ENCODE data around the gene NOL4L.
A peak's percentile ranks its signal among the peaks of the same experiment; 100 is the strongest.
"Not testable (repeated sequence)": the region's sequence is repeated elsewhere in the genome, so short reads cannot be mapped to it uniquely, and the experiment has no call there.

NOL4L gene

DNA sequence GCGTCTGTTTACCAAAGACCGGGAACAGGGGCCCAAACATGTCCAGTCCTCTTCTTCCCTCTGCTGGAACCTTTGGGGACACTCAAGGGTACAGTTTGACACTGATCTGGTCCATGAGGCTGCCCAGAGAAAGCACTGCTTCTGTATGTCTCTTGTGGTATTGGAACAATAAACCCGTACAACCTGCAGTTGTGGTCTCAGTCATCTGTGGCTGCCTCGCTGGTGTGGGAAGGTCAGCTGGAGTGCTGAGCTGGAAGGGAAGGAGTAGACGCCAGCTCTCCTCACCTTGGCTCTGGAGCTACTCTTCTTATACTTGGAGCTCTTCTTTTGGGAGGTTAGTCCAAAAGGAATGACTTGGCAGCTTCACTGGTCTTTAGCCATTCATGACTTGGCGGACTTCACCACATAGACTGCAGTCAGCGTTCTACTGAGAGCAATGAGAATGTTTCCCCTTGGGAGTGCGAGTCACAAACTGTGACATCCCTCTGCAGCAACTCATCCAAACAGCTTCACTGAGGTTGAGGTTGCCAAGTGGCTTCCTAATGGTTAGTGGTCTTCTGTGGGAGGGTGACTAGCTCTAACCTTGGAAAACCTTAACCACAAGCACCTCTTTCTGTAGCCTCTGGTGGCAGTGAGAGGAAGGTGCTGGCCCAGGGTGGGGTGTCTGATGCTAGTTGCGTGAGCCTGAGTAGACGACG lies 145.9 kb downstream of the NOL4L start:
- no peak for DNase-seq

DNA sequence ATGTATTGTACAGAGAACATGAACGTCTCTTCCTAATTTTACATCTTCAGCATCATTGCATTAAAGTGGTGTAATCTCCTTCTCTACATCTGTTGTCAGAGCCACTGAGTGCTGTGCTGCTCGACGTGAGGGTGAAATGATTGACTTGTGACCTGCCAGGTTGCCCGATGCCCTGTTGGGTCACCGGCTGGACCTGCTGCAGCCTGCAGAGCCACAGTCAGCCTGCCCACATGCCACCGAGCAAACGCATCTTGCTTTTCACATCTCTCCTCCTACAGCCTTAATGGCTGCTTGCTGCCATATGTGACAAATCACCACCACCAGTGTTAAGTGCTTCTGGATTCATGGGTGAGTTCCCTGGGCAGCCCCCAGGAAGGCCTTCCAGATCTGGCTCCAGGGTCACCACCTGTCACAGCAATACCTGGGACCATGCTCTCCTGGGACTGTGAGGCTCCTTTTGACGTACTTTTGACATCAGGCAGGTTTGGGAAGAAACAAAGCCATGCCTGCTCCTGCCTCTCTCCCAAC lies 146.7 kb downstream of the NOL4L start:
- DNase-seq = no peak

DNA sequence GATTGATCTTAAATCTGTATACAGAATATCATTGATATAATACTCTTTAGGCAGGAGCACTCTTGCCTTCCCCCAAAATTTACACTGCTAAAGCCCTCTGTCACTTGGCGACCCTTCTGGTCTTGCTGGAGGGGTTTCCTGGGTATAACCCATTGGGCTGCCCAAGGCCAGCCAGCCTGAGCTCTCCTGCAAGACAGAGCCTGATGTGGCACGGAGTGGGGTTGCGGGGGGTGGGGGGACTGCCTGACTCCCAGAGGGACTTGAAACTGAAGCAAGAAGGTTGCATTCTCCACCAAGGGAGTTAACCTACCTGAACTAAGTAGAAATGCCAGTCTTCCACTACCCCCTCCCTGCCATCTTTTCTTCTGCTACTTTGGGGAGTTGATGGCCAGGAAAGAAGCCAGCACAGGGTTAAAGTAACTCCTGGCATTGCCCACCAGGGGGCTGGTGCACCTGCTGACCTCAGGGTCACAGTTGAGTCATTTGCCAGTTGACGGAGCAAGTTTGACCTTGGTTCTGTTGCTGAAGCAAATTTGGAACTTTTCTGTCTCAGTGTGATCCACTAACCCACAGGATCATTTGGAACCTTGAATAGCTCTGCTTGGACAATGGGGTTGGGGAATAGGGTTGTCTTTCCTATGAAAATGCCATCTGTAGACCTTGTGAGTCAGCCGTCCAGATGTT lies 147.6 kb downstream of the NOL4L start:
- no peak for DNase-seq

DNA sequence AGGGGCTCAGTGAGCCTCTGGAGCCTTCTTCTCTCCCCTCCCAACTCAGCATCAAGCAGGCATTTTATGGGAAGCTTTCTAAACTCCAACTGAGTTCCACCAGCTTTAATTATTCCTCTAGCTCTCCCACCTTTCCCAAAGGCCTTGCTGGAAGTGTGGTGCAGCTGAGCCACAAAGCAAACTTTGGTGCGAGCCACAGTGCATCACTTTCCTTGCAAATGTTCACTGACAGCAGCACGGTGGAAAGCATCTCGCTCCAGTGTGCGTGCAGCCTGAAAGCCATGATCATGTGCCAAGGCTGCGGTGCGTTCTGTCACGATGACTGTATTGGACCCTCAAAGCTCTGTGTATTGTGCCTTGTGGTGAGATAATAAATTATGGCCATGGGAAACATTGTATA lies 148.2 kb downstream of the NOL4L start:
- DNase-seq = no peak

DNA sequence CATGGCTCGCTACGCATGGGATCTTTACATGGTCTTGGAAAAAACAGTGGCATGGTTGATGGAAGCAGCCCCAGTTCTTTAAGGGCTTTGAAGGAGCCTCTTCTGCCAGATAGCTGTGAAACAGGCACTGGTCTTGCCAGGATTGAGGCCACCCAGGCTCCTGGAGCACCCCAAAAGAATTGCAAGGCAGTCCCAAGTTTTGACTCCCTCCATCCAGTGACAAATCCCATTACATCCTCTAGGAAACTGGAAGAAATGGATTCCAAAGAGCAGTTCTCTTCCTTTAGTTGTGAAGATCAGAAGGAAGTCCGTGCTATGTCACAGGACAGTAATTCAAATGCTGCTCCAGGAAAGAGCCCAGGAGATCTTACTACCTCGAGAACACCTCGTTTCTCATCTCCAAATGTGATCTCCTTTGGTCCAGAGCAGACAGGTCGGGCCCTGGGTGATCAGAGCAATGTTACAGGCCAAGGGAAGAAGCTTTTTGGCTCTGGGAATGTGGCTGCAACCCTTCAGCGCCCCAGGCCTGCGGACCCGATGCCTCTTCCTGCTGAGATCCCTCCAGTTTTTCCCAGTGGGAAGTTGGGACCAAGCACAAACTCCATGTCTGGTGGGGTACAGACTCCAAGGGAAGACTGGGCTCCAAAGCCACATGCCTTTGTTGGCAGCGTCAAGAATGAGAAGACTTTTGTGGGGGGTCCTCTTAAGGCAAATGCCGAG lies 148.8 kb downstream of the NOL4L start:
- no peak for DNase-seq

DNA sequence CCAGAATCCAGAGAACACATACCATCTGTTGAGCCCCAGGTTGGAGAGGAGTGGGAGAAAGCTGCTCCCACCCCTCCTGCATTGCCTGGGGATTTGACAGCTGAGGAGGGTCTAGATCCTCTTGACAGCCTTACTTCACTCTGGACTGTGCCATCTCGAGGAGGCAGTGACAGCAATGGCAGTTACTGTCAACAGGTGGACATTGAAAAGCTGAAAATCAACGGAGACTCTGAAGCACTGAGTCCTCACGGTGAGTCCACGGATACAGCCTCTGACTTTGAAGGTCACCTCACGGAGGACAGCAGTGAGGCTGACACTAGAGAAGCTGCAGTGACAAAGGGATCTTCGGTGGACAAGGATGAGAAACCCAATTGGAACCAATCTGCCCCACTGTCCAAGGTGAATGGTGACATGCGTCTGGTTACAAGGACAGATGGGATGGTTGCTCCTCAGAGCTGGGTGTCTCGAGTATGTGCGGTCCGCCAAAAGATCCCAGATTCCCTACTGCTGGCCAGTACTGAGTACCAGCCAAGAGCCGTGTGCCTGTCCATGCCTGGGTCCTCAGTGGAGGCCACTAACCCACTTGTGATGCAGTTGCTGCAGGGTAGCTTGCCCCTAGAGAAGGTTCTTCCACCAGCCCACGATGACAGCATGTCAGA lies 149.6 kb downstream of the NOL4L start:
- no peak for DNase-seq

DNA sequence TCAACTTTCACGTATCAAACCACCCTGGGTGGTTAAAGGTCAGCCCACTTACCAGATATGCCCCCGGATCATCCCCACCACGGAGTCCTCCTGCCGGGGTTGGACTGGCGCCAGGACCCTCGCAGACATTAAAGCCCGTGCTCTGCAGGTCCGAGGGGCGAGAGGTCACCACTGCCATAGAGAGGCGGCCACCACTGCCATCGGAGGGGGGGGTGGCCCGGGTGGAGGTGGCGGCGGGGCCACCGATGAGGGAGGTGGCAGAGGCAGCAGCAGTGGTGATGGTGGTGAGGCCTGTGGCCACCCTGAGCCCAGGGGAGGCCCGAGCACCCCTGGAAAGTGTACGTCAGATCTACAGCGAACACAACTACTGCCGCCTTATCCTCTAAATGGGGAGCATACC lies 150.7 kb downstream of the NOL4L start:
- no peak for DNase-seq

DNA sequence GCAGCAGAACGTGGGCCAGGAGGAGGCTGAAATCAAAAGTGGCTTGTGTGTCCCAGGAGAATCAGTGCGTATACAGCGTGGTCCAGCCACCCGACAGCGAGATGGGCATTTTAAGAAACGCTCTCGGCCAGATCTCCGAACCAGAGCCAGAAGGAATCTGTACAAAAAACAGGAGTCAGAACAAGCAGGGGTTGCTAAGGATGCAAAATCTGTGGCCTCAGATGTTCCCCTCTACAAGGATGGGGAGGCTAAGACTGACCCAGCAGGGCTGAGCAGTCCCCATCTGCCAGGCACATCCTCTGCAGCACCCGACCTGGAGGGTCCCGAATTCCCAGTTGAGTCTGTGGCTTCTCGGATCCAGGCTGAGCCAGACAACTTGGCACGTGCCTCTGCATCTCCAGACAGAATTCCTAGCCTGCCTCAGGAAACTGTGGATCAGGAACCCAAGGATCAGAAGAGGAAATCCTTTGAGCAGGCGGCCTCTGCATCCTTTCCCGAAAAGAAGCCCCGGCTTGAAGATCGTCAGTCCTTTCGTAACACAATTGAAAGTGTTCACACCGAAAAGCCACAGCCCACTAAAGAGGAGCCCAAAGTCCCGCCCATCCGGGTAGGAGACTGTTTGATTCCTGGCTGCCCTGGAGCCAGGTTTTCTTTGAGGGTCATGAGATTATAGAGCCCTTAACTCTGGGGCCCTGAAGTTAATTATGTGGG lies 151.7 kb downstream of the NOL4L start:
- DNase-seq = no peak

DNA sequence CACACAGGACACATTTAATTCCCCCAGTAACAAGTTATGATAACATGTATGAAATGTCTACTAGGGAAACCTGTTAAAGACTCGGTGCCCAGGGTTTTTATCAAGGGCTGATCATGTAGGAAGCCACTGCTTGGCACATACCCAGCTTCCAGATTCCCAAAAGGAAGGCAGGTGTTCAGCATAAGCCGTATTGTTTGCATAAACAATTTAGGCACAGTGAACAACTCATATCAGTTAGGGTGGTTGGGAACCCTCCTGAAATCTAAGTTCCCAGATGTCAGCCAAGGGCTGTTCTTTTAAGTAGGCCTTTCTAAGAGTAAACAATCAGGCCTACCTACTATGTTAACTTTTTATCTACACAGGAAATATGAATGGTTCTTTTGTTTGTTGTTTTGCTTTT lies 152.9 kb downstream of the NOL4L start:
- peak; percentile 17 for DNase-seq

DNA sequence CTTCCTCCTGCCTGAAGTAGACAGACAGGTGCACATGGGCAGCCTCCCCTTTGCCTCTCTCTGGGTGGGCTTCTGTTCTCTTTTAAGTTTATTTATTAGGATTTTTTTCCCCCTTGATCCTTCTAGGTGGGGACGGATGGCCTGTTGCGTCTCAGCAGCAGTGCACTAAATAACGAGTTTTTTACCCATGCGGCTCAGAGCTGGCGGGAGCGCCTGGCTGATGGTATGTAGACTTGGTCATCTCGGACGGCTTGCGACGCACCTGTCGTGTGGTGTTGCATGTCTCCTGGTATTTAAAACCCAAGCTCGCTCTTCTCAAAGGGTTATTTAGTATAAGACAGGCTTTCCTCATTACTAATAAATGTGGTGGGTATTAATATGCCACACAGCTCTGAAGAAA lies 153.7 kb downstream of the NOL4L start:
- no peak for DNase-seq

DNA sequence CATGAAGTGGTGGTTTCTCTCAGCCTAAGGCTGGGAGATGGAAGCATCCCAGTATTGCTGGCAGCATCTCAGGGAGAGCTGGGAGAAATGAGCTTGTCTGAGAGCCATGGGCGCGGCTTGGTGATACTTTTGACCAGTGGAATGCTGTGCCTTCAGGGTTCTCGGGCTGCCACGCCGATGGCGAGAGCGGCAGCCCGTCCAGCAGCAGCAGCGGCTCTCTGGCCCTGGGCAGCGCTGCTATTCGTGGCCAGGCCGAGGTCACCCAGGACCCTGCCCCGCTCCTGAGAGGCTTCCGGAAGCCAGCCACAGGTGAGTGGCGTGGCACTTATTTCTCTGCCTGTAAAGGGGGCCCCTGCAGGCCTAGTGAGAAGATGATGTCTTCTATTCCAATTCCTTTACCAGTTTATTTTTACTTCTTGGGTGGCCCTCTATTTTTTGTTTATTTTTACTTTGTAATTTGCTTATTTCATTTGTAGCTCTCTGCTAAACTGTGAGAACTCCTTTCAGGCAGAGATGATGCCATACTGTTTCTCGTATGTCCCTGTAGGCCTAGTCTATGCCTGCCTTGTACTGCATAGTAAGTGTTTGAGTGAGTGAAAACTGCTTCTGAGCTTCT lies 155.3 kb downstream of the NOL4L start:
- no peak for DNase-seq

DNA sequence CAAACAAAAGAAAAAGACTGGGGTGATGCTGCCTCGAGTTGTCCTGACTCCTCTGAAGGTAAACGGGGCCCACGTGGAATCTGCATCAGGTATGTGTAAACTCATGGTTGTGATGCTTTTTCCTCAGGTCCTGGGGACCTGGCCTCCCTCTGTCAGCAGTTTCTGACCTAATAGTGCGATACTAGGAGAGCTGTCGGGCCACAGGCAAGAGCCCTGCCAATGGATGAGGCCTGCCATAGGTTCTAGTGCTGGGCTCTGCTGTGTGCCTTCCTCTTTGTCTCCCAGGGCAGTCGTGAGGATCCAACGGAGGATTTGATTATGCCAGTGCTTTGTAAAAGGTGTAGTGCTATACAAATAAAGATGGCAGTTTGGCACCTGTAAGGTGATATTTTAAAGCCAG lies 155.8 kb downstream of the NOL4L start:
- DNase-seq = no peak

DNA sequence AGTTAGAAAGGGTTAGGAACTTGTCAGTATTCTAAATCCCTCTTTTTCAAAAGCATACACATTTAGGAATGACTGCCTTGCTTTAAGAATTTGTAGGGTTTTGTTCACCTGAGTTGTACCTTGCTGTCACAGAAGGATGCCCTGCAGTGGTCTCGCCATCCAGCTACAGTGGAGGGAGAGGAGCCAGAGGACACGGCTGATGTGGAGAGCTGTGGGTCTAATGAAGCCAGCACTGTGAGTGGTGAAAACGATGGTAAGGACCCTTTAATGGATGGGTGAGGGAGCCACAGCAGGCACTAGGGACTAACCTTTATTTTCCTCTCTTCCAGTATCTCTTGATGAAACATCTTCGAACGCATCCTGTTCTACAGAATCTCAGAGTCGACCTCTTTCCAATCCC lies 157.1 kb downstream of the NOL4L start:
- DNase-seq = no peak

DNA sequence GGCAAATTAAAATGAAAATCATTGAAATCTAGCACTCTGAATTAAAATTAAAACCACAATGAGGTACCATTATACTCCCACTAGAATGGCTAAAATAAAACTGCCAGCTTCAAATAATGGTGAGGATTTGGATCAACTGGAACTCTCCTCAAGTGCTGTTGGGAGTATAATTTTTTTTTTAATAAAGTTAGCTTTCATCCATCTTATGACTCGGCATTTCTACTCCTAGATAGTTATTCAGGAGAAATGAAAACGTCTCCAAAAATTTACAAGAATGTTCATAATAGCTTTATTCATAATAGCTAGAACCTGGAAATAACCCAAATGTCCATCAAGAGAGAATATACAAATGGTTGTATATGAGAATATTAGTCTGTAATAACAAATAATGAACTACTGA lies 163.8 kb downstream of the NOL4L start:
- DNase-seq = no peak

DNA sequence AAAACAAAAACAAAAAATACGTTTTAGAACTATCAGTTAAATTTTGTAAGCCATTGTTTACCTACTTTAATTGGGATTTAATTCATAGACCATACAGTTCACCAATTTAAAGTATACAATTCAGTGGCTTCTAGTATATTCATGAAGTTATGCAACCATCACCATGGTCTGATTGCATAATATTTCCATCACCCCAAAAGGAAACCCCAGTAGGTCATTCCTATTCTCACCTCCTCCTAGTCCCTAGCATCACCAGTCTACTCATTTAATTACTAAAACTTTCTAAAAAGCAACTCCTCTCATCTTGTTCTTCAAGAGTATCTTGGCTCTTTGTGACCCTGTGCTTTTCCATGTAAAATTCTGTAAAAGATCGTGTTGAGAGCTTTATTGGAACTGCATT lies 166.8 kb downstream of the NOL4L start:
- no peak for DNase-seq

DNA sequence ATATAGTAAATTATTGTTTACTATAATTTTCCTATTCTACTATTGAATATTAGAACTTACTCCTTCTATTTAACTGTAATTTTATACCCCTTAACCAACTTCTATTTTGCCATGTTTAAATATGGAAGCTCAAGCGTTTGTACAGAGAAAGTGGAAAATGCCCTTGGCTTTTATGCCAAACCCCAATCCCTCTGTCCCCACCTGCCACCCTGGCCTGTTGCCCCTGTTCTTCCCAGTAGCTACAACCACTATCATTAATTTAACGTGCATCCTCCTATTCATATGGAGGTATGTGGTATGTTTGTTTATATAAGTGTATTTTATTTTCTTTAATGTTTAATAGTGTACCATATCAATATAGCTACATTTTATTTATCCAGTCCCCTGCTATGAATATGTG lies 168.9 kb downstream of the NOL4L start:
- no peak for DNase-seq

DNA sequence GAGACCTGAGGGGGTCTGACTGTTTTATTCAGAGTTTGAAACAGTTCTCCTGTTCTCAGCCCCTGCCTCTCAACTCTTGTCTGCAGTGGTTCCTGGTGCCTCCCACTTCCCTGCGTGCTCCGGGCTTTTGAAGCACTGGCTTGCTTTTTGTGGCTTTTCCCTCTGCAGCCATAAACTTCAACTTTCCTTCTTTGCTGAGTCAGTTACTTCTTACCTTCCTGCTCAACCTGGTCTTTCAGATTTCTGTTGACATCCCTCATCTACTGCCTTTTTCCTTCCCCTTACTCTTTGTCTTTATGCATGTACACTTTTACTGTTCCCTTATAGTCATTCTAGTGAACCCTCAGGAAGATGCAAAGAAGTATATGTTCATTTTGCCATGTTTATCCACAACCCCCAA lies 169.6 kb downstream of the NOL4L start:
- DNase-seq = no peak

DNA sequence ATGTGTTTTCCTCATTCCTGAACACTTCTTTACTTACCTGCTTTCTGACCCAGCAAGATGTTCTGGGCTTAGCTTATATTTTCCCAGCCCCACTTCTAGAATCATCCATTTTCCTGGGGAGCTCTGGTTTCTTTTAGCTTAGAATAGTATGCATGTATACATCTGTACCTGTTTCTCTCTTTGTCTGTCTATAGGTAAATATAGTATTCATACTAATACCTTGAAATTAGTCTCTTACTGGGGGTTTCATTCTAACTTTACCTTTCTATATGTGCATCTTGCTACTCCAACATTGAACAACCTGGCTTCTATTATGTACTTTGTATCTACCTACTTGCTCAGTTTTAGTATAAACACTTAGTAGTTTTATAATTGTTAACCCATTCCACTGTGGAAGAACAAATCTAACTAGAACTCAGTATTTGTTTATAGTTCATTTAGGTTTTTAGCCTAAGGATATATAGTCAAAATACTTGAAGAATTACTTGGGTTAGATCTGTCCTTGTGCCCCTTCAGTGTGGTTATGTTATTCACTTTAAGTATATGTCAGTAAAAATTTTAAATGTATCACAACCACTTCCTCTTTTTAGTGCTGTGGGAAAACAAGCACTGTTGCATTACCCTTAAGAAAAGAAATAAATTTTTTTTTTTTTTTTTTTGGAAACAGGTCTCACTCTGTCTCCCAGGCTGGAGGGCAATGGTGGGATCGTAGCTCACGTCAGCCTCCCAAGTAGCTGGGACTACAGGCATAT lies 173.0 kb downstream of the NOL4L start:
- no peak for DNase-seq

DNA sequence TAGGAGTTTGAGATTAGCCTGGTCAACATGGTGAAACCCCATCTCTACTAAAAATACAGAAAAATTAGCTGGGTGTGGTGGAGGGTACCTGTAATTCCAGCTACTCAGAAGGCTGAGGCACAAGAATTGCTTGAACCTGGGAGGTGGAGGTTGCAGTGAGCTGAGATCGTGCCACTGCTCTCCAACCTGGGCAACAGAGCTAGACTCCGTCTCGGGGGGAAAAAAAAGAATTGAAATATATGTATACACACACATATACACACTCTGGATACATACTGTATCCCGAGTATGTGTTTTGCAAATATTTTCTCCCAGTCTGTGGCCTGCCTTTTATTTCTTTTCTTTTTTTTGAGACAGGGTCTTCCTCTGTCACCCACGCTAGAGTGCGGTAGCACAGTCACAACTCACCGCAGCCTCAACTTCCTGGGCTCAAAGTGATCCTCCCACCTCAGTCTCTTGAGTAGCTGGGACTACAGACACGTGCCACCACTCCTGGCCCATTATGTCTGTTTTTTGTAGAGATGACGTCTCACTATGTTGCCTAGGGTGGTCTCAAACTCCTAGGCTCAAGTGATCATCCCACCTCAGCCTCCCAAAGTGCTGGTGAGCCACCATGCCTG lies 177.9 kb downstream of the NOL4L start:
- DNase-seq = not testable (repeated sequence)

DNA sequence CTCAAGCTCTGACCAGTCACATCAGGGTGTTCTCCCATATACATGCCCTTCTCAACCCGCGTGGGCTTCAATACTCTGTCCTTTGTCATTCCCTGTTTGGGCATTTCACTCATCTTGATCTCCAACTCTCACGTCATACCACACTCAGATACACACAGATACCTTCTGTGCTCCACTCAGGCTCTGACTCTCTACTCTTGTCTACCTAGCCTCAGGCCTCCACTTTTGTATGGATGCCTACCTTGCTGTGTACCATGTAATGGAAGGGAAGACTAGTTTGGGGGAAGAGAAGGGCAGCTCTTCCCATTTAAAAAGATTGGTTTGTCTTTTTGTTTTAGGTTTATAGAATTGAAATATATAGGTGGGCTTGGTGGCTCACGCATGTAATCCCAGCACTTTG lies 178.4 kb downstream of the NOL4L start:
- DNase-seq = no peak

DNA sequence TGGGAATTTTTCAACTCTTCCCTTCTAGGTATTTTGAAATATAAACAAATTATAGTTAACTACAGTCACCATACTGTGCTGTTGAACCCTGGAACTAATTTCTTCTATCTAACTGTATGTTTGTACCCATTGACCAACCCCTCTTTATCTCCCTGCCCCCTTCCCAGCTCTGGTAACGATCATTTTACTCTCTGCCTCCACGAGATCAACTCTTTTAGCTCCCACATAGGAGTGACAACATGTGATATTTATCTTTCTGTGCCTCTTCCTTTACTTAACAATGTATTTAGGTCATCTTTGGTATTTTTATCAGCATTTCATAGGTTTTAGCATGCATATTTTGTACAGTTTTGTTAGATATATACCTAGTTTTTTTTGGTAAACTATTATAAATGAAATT lies 181.1 kb downstream of the NOL4L start:
- no peak for DNase-seq
